ENCODE results near the gene ATP7B.
A peak's percentile ranks its signal among the peaks of the same experiment; 100 is the strongest.
"Not testable (repeated sequence)": the region's sequence is repeated elsewhere in the genome, so short reads cannot be mapped to it uniquely, and the experiment has no call there.

Gene ATP7B

GRCh38 chr13:51922771-51923480 is 88.3 kb downstream of the ATP7B start:
- no peak for DNase-seq (ENCODE audit: low spot score)

- no peak for DNase-seq (ENCODE audit: low spot score)
Measured at GRCh38 chr13:51921790-51922740, 89.2 kb downstream of the ATP7B start.

GRCh38 chr13:51920786-51921185 is 90.5 kb downstream of the ATP7B start:
- DNase-seq (ENCODE audit: low spot score) = no peak

DNA sequence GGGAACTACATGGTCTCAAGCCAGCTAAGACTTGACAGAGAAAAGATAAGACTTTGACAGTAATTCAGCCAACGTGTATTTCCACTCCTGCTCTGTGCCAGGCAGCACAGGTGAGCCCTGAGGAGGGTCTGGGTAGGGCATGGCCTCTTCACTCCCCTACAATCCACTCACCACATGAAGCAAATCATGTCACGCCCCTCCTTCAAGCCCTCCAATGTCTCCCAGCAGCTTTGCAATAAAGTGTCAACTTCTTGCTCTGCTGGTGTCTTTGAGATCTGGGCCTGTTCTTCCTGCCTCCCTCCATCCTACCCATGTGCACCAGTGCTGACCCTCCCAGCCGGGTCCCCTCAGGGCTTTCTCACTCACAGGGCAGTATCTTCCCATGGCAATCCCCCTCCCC is 91.0 kb downstream of the ATP7B start:
- no peak for DNase-seq (ENCODE audit: low spot score)

DNA sequence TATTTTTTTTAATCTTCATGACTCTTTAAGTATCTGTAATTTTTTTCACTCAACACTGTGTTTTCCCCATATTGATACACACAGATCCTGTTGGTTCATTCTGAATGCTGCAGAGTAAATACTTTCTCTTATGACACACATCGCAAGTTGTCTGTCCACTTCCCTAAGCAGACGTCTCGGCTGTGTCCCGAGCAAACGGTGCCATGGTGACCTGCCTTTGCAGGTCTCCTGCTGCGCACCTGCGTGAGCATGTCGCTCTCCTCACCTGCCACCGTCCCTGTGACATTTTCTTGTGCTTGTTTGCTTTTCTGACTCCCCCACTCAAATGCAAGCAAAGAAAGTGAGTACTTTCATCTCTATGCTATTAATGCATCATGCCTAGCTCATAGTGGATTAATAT is 91.7 kb downstream of the ATP7B start:
- no peak for DNase-seq (ENCODE audit: low spot score)

DNA sequence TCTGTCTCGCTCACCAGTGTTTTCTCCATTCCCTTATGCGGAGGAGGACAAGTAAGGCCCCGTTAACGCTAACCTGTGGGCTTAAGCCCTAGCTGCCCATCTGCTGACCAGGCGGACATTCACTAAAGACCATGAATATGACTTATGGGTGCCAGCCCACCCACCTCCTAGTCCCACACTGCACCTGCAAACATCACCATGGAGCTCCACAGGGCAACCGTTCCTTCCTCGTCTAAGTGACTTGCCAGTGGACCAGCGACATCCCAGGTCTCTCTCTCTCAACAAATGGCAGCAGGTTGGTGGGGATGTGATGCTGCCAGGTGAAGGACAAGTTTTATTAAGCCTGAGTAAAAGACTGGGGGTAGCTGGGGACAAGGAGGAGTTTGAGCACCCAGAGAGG is 94.3 kb downstream of the ATP7B start:
- no peak for DNase-seq (ENCODE audit: low spot score)

- no peak for DNase-seq (ENCODE audit: low spot score)
Measured at GRCh38 chr13:51916051-51916818, 95.0 kb downstream of the ATP7B start.

GRCh38 chr13:51914137-51914493 is 97.1 kb downstream of the ATP7B start:
- DNase-seq (ENCODE audit: low spot score) = no peak

DNA sequence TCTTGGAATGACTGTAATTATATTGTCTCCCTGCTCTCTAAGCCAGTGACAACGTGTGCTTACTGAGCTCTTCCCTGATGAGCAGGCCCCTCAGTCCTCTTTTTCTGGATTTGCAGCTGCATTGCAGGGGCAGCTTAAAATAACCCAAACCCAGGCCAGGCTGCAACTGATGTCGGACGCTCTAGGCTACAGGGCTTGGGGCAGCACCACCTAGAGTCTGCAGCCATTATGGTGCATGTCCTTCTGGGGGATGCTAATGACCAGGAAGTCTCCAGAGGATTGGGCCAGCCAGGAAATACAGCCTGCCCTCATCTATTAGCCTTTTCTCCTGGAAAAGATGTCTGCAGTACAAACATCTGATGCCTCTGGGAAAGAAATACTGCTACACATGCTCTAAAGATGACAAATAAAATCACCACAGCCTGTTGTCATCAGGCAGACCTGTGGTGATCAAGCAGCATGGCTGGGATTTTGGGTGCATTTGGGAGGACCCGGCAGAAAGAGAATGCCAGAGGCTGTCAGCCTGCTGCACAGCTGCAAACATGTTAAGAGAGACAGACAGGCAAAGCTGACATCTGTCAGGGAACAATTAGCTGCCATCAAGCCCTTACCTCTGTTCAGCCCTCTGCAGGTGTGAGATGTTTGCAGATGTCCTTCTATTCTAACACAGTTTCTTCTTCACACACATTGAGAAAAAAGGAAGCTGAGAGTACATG is 97.7 kb downstream of the ATP7B start:
- DNase-seq (ENCODE audit: low spot score) = no peak

- no peak for DNase-seq (ENCODE audit: low spot score)
Measured at GRCh38 chr13:51912511-51913225, 98.6 kb downstream of the ATP7B start.

DNA sequence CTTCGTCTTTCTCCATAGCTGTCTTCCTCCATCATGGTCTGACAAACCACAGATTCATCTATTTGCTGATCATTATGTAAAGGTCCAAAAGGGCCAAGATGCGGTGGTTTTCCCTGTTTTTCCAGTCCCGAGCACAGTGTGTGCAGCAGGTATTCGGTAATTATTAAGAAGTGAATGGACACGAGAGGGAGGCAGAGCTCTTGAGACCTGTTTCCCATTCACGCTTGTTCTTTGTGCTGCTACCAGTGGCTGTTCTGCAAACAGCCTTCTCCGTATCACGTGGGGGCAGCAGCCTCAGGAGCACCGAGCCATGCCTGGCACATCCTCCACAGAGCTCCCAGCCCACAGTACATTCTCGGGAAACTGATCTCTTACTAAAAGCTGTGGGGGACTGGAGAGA is 99.2 kb downstream of the ATP7B start:
- DNase-seq (ENCODE audit: low spot score) = no peak

DNA sequence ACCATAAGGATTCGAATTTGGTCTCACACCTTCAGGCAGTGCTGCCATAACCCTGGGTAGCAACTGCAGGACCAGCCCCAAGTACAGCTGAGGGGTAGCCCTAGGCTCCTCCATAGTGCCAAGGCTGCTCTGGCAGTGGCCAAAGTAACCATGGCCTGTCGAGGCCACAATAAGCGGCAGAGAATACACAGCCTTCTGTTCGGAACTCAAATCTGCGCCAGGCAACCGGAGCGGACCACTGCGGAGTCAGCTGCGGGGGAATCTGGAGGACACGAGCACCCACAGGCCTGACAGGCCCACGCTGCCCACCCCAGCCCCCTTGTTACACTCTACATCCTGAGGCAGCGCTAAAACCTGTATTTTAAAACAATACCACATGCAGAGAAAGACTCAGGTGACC is 100.7 kb downstream of the ATP7B start:
- no peak for DNase-seq (ENCODE audit: low spot score)

DNA sequence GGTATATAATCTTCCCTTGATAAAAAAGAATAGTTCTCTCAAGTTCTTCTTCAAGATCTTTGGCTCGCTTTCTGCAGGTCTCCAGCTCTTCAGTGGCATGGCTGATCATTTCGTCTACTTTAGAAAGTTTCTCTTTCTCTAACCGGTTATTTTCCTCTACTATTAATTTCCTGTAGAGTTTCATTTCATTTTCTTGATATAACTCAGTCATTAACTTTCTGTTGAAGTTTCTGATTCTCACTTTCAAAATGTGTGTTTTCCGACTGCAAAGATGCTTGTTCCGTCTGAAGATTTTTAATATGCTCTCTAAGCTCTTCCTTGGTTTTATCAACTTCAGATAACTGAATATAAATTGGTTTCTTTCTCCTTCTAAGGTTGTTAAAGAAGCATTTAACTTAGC is 102.0 kb downstream of the ATP7B start:
- not testable (repeated sequence) for DNase-seq (ENCODE audit: low spot score)

DNA sequence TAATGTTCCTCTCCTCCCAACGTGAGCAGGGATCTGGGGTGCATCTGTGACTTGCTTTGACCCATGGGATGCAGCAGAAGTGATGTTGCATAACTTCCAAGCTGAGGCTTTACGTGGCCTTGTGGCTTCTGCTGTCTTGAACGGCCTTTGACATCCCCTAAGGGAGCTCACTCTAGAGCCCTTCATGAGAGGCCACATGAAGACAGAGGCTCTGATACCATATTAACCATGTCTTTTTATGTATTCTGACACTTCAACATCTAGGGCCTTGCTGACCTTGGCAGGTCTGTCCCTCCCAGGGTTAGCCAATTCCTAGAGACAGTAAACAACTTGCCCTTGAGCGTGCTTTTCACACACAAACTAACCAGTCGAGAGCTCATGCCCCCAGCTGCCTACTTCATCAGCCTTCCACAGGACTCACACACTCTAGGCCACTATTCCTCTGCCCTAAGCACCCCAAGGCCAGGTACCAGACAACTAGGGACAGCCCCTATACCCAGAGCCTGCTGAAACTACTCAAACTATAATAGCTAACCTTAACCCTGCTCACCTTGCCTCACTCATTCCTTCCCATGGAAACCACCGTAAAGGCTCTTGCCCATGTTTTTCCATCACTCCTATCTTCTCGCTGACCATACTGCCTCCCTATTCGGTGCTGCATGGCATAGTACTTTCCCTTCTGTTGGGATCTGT is 104.1 kb downstream of the ATP7B start:
- no peak for DNase-seq (ENCODE audit: low spot score)

DNA sequence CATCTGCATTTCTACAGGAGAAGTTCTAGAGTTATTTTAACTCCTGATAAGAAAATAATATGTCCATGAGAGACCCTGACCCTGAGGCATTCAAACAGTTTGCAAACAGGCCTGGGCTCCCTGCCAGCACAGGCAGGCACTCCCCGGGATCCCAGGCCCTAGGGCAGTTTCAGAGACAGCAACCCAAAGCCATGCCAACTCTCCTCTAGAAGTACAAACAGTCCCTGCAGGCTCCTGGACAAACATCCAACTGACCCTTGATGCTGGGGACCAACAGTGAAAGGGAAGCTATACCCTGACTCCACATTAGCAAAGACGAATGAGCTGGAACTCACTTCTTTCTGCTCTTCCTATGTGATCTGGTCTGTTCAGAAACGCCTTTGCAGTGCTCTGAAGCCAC is 104.7 kb downstream of the ATP7B start:
- no peak for DNase-seq (ENCODE audit: low spot score)

GRCh38 chr13:51905787-51906186 is 105.5 kb downstream of the ATP7B start:
- DNase-seq (ENCODE audit: low spot score) = no peak

DNA sequence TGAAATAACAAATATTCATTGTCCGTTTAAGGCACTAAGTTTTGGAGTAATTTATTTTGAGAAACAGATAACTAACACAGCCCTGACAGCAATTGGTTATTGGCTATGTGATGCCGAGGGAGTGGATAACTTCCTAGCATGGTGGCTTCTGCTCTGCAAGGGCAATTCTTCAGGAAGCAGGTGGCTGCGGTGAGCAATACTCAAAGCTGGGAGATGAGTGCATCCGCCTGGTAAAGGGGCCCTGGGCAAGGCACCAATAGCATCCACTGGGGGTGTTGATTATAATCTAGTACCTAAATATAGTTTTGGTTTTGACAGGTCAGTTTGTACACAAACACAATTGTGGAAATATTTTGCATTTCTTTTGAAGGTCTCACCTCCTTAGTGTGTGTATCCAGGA is 108.5 kb downstream of the ATP7B start:
- DNase-seq (ENCODE audit: low spot score) = no peak

- no peak for DNase-seq (ENCODE audit: low spot score)
Measured at GRCh38 chr13:51900471-51900870, 110.8 kb downstream of the ATP7B start.

- peak; percentile 39 for DNase-seq (ENCODE audit: low spot score)
Measured at GRCh38 chr13:51895906-51896888, 115.1 kb downstream of the ATP7B start.
